22Rv1 (cell line): Measurements from ENCODE around the gene NLK.

Experiments used
- H3K27ac ChIP-seq: fragments of 450-650 bp; 2 replicates; pipeline ENCODE4 v1.5.1; 2017
- CTCF ChIP-seq: fragments of 450-650 bp; IDR thresholded peaks from 2 replicates; pipeline ENCODE4 v1.5.1; 2017; ENCODE audit warnings: mild to moderate bottlenecking
- ZFX ChIP-seq: fragments of 450-650 bp; IDR thresholded peaks from 2 replicates; pipeline ENCODE4 v1.6.1; 2017; ENCODE audit warnings: antibody characterized with exemption, borderline replicate concordance

NLK gene

GRCh38 chr17:28124962-28125361, 82.5 kb downstream of the NLK start:
- H3K27ac ChIP-seq = no peak overlapping the region
- TF ChIP-seq ZFX = no peak
- TF ChIP-seq CTCF = no peak

- TF ChIP-seq CTCF (no peak), ZFX (no peak)
- no peak overlapping the region for H3K27ac ChIP-seq
Measured at GRCh38 chr17:28125526-28126378, 83.3 kb downstream of the NLK start.

GRCh38 chr17:28127196-28127595, 84.7 kb downstream of the NLK start:
- no peak overlapping the region for H3K27ac ChIP-seq
- TF ChIP-seq ZFX (no peak), CTCF (no peak)

- H3K27ac ChIP-seq = no peak overlapping the region
- TF ChIP-seq CTCF = no peak
- no peak for TF ChIP-seq ZFX
Measured at GRCh38 chr17:28128779-28129178, 86.3 kb downstream of the NLK start.

- TF ChIP-seq ZFX = no peak
- TF ChIP-seq CTCF = no peak
- no peak overlapping the region for H3K27ac ChIP-seq
Measured at GRCh38 chr17:28130472-28130871, 88.0 kb downstream of the NLK start.

GRCh38 chr17:28131599-28131998, 89.1 kb downstream of the NLK start:
- TF ChIP-seq ZFX = no peak
- TF ChIP-seq CTCF = no peak
- H3K27ac ChIP-seq = no peak overlapping the region

- no peak overlapping the region for H3K27ac ChIP-seq
- no peak for TF ChIP-seq ZFX
- no peak for TF ChIP-seq CTCF
Measured at GRCh38 chr17:28133562-28133970, 91.1 kb downstream of the NLK start.
